Sigmoid colon (tissue), 3 donors: Measurements from ENCODE around the gene SLC35F1.

Source experiments
- CTCF ChIP-seq, 4 experiments: fragments of 450-650 bp in 3 of 4; fragments of 200-600 bp in 1 of 4; IDR thresholded peaks; one replicate each; pipeline ENCODE4 v1.5.1; 2016 to 2019; ENCODE audit warnings: antibody characterized with exemption in 4 of 4, mild to moderate bottlenecking in 3 of 4, moderate library complexity in 2 of 4
- POLR2A ChIP-seq, 2 donors: fragments of 450-650 bp; IDR thresholded peaks; one replicate each; pipeline ENCODE4 v1.6.1; 2016; ENCODE audit warnings: antibody characterized with exemption in 2 of 2, mild to moderate bottlenecking in 2 of 2, moderate library complexity in 2 of 2

- TF ChIP-seq POLR2A (IDR thresholded peaks at IDR 0.05) (no peak), CTCF (IDR thresholded peaks at IDR 0.05) (no peak)
Measured at GRCh38 chr6:118165500-118165899, 258.4 kb downstream of the SLC35F1 start.
